ENCODE measurements around the gene LOXHD1.

The LOXHD1 gene

GRCh38 chr18:46574000-46574742 lies 82.8 kb downstream of the LOXHD1 start:
- DNase-seq (ENCODE audit: low read depth in 2 of 2): no peak

- DNase-seq (ENCODE audit: low read depth in 2 of 2): no peak
These were observed 83.9 kb downstream of the LOXHD1 start for GRCh38 chr18:46573156-46573555.

- no peak for DNase-seq (ENCODE audit: low read depth in 2 of 2)
These were observed 85.3 kb downstream of the LOXHD1 start for GRCh38 chr18:46571756-46572155.

- DNase-seq (ENCODE audit: low read depth in 2 of 2): no peak
These were observed 86.4 kb downstream of the LOXHD1 start for GRCh38 chr18:46570666-46571065.

GRCh38 chr18:46570134-46570533 lies 86.9 kb downstream of the LOXHD1 start:
- no peak for DNase-seq (ENCODE audit: low read depth in 2 of 2)

- DNase-seq (ENCODE audit: low read depth in 2 of 2): no peak
These were observed 87.8 kb downstream of the LOXHD1 start for GRCh38 chr18:46569211-46569610.

- DNase-seq (ENCODE audit: low read depth in 2 of 2): no peak
These were observed 89.8 kb downstream of the LOXHD1 start for GRCh38 chr18:46567196-46567595.

- no peak for DNase-seq (ENCODE audit: low read depth in 2 of 2)
These were observed 90.9 kb downstream of the LOXHD1 start for GRCh38 chr18:46566111-46566510.

- no peak for DNase-seq (ENCODE audit: low read depth in 2 of 2)
These were observed 91.8 kb downstream of the LOXHD1 start for GRCh38 chr18:46565256-46565655.

- no peak for DNase-seq (ENCODE audit: low read depth in 2 of 2)
These were observed 93.7 kb downstream of the LOXHD1 start for GRCh38 chr18:46563317-46563716.

- DNase-seq (ENCODE audit: low read depth in 2 of 2): no peak
These were observed 94.3 kb downstream of the LOXHD1 start for GRCh38 chr18:46562674-46563192.

- no peak for DNase-seq (ENCODE audit: low read depth in 2 of 2)
These were observed 96.4 kb downstream of the LOXHD1 start for GRCh38 chr18:46560671-46561045.

- no peak for DNase-seq (ENCODE audit: low read depth in 2 of 2)
These were observed 96.9 kb downstream of the LOXHD1 start for GRCh38 chr18:46559946-46560670.

- DNase-seq (ENCODE audit: low read depth in 2 of 2): no peak
These were observed 97.7 kb downstream of the LOXHD1 start for GRCh38 chr18:46559296-46559695.

- no peak for DNase-seq (ENCODE audit: low read depth in 2 of 2)
These were observed 100.3 kb downstream of the LOXHD1 start for GRCh38 chr18:46556590-46557206.

GRCh38 chr18:46555724-46556123 lies 101.3 kb downstream of the LOXHD1 start:
- DNase-seq (ENCODE audit: low read depth in 2 of 2): no peak

- no peak for DNase-seq (ENCODE audit: low read depth in 2 of 2)
These were observed 101.8 kb downstream of the LOXHD1 start for GRCh38 chr18:46555213-46555612.

- DNase-seq (ENCODE audit: low read depth in 2 of 2): no peak
These were observed 102.5 kb downstream of the LOXHD1 start for GRCh38 chr18:46554406-46555080.

- DNase-seq (ENCODE audit: low read depth in 2 of 2): no peak
These were observed 106.4 kb downstream of the LOXHD1 start for GRCh38 chr18:46550609-46551008.

- DNase-seq (ENCODE audit: low read depth in 2 of 2): no peak
These were observed 109.5 kb downstream of the LOXHD1 start for GRCh38 chr18:46547520-46547919.

- no peak for DNase-seq (ENCODE audit: low read depth in 2 of 2)
These were observed 110.8 kb downstream of the LOXHD1 start for GRCh38 chr18:46546111-46546640.

GRCh38 chr18:46542545-46542944 lies 114.5 kb downstream of the LOXHD1 start:
- DNase-seq (ENCODE audit: low read depth in 2 of 2): no peak
